A673 (cell line): ENCODE measurements around the gene PDE6B. TPM values are rescaled to one million over a fixed set of nuclear protein-coding genes. Genes with fewer than 3 reads are reported as not detected.

ENCODE experiments used
- BruUV-seq: library from RNA; stranded (reverse); fragments of 400-500 nt; replicated peaks from 2 replicates; lab custom pipeline; 2021; lab: Mats Ljungman, UMichigan
- CTCF ChIA-PET: fragments of 300-600 bp; sonication (Branson Sonifier 250); formaldehyde crosslinking; loops from one replicate; lab custom pipeline; 2022; ENCODE audit warnings: antibody characterized with exemption; lab: Charles Lee
- POLR2A ChIA-PET: fragments of 300-600 bp; sonication (Branson Sonifier 250); formaldehyde crosslinking; loops from one replicate; lab custom pipeline; 2022; ENCODE audit warnings: antibody characterized with exemption; ENCODE audit not compliant: low non-redundant PET; lab: Charles Lee
- DNase-seq: peaks from one replicate; pipeline ENCODE4 v3.0.0-alpha.2; 2015; ENCODE audit warnings: low spot score
- H3K27ac ChIP-seq: fragments of 200-600 bp; sonication (generic); 2 replicates; pipeline ENCODE4 v1.5.1; 2016; ENCODE audit warnings: mixed run types, low read depth, mild to moderate bottlenecking, mixed read lengths, antibody characterized with exemption, low read length; ENCODE audit not compliant: poor library complexity, severe bottlenecking
- H3K27me3 ChIP-seq: fragments of 200-600 bp; sonication (generic); replicated peaks from 2 replicates; pipeline ENCODE4 v1.6.1; 2017; ENCODE audit warnings: mixed run types, low read depth, mild to moderate bottlenecking, mixed read lengths, antibody characterized with exemption, low read length; ENCODE audit not compliant: insufficient read depth, poor library complexity
- H3K36me3 ChIP-seq: fragments of 200-600 bp; sonication (generic); 2 replicates; pipeline ENCODE4 v1.6.1; 2016; ENCODE audit warnings: mixed run types, mild to moderate bottlenecking, mixed read lengths, antibody characterized with exemption, low read length; ENCODE audit not compliant: insufficient read depth, poor library complexity, severe bottlenecking
- H3K4me1 ChIP-seq: fragments of 200-600 bp; sonication (generic); 2 replicates; pipeline ENCODE4 v1.6.1; 2017; ENCODE audit warnings: mixed run types, mild to moderate bottlenecking, mixed read lengths, antibody characterized with exemption, low read length; ENCODE audit not compliant: insufficient read depth, poor library complexity, severe bottlenecking
- H3K4me3 ChIP-seq: fragments of 200-600 bp; sonication (generic); 2 replicates; pipeline ENCODE4 v1.5.1; 2016; ENCODE audit warnings: low read depth, mixed run types, mild to moderate bottlenecking, mixed read lengths, low read length; ENCODE audit not compliant: poor library complexity, severe bottlenecking
- H3K9me3 ChIP-seq: fragments of 200-600 bp; sonication (generic); 2 replicates; pipeline ENCODE4 v1.6.1; 2016; ENCODE audit warnings: mixed run types, low read depth, mild to moderate bottlenecking, mixed read lengths, antibody characterized with exemption, low read length; ENCODE audit not compliant: poor library complexity, severe bottlenecking
- CTCF ChIP-seq: fragments of 300-800, 200-600 bp; sonication (generic); conservative IDR thresholded peaks from 2 replicates; pipeline ENCODE4 v1.5.1; 2017; ENCODE audit warnings: low read depth, mild to moderate bottlenecking, antibody characterized with exemption, low read length, moderate library complexity, mixed read lengths
- EZH2 ChIP-seq: fragments of 200-600 bp; sonication (generic); IDR thresholded peaks from 2 replicates; pipeline ENCODE4 v1.6.1; 2017; ENCODE audit warnings: borderline replicate concordance, low read depth, mild to moderate bottlenecking, mixed read lengths, antibody characterized with exemption, low read length; ENCODE audit not compliant: poor library complexity, severe bottlenecking
- intact Hi-C: fragments of 100-400 bp; cut with micrococcal nuclease; formaldehyde crosslinking; loops from one replicate; pipeline ENCODE4 v1.10.0; 2022; ENCODE audit not compliant: unreplicated experiment
- total RNA-seq: library from RNA; stranded (reverse); gene quantifications from 2 replicates; pipeline ENCODE4 v1.2.3, GENCODE V29; 2021

PDE6B gene
- total RNA-seq, 1 experiment from 2014 or later: 10.4 TPM

GRCh38 chr4:717601-718320 is 92.4 kb downstream of the PDE6B start:
- intact Hi-C loops: no loop called here
- no peaks in the 10 kb centered on the region for H3K9me3 ChIP-seq
- H3K36me3 ChIP-seq: peaks cover 1% of the 10 kb centered on the region
- no peak overlapping the region for H3K4me3 ChIP-seq
- DNase-seq: no peak
- H3K27me3 ChIP-seq: no peaks in the 10 kb centered on the region
- no peak overlapping the region for H3K27ac ChIP-seq
- TF ChIP-seq EZH2 (no peak), CTCF (no peak)
- POLR2A ChIA-PET: no interaction called here
- H3K4me1 ChIP-seq: peaks cover 12% of the 10 kb centered on the region
- BruUV-seq: no TSS peak
- CTCF ChIA-PET: no interaction called here

GRCh38 chr4:718460-718859 is 93.1 kb downstream of the PDE6B start:
- no TSS peak for BruUV-seq
- peaks cover 6% of the 10 kb centered on the region for H3K36me3 ChIP-seq
- DNase-seq: no peak
- peaks cover 12% of the 10 kb centered on the region for H3K4me1 ChIP-seq
- H3K27ac ChIP-seq: no peak overlapping the region
- H3K27me3 ChIP-seq: no peaks in the 10 kb centered on the region
- TF ChIP-seq CTCF (no peak), EZH2 (no peak)
- H3K4me3 ChIP-seq: no peak overlapping the region
- ChIA-PET CTCF (no interaction called here), POLR2A (no interaction called here)
- intact Hi-C loops: no loop called here
- H3K9me3 ChIP-seq: no peaks in the 10 kb centered on the region

Other genes with a start within 250 kb of the PDE6B start
- gene ZNF721, start 126.4 kb upstream of the PDE6B start, total RNA-seq: 35.4 and 42.3 TPM in 2 replicates
- gene PIGG, start 126.4 kb upstream of the PDE6B start, total RNA-seq: 58.8 and 61.4 TPM in 2 replicates
- gene TMEM271, start 49.3 kb upstream of the PDE6B start, total RNA-seq: 2.6 and 3.6 TPM in 2 replicates
- 362 and 383 TPM in 2 replicates for gene ATP5ME, start 48.7 kb downstream of the PDE6B start, total RNA-seq
- 11.7 and 13.0 TPM in 2 replicates for gene MYL5, start 49.0 kb downstream of the PDE6B start, total RNA-seq
- 0.47 and 1.7 TPM in 2 replicates for gene SLC49A3, start 63.6 kb downstream of the PDE6B start, total RNA-seq
- gene PCGF3, start 80.3 kb downstream of the PDE6B start, total RNA-seq: 83.5 and 83.9 TPM in 2 replicates
- 4.6 and 6.6 TPM in 2 replicates for gene CPLX1, start 200.6 kb downstream of the PDE6B start, total RNA-seq